ENCODE data around the gene LAPTM5. TPM values are rescaled to one million over a fixed set of nuclear protein-coding genes. Genes with fewer than 3 reads are reported as not detected.
"Not testable (repeated sequence)": the region's sequence is repeated elsewhere in the genome, so short reads cannot be mapped to it uniquely, and the experiment has no call there.

The LAPTM5 gene
- total RNA-seq, 1 donor from 2014 or later = 424 TPM

DNA sequence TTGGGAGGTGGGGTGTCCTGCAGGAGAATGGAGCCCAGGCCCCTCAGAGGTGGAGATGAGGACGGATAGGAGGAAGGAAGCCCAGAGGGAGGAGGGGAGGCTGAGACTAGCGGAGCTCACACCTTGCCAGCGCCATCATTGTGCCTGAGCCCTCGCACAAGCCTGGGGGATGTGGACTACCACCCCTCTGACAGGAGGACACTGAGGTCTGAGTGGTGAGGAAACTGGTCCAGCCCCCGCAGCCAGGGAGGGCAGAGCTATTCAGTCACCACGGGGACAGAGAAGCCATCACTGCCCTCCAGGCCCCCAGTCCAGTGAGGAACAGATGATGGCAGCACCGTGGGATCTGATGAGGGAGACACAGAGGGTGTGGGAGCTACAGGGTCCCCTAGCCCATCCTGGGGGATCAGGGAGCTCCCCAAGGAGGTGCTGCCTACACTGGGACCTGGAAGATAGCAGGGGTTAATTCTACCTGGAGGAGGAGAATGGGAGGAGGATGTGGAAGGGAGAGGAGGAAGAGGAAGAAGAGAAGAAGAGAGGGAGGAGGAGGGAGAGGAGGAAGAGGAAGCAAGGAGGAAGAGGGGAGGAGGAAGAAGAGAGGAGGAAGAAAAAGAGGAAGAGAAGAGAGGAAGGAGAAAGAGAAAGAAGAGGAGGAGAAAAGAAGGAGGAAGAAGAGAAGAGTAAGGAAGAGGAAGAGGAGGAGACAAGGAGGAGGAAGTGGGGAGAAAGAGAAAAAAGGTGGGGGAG is 65.2 kb downstream of the LAPTM5 start:
- TF ChIP-seq, protein P1, sequence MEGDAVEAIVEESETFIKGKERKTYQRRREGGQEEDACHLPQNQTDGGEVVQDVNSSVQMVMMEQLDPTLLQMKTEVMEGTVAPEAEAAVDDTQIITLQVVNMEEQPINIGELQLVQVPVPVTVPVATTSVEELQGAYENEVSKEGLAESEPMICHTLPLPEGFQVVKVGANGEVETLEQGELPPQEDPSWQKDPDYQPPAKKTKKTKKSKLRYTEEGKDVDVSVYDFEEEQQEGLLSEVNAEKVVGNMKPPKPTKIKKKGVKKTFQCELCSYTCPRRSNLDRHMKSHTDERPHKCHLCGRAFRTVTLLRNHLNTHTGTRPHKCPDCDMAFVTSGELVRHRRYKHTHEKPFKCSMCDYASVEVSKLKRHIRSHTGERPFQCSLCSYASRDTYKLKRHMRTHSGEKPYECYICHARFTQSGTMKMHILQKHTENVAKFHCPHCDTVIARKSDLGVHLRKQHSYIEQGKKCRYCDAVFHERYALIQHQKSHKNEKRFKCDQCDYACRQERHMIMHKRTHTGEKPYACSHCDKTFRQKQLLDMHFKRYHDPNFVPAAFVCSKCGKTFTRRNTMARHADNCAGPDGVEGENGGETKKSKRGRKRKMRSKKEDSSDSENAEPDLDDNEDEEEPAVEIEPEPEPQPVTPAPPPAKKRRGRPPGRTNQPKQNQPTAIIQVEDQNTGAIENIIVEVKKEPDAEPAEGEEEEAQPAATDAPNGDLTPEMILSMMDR (IDR thresholded peaks at IDR 0.05) = no peak
- DNase-seq (peak; percentile 52), ATAC-seq (no peak)
- no peak overlapping the region for H3K27ac ChIP-seq
- no peak overlapping the region for H3K4me3 ChIP-seq
- intact Hi-C loops (cut with DNase I) = no loop called here
- H3K27me3 ChIP-seq = no peaks in the 10 kb centered on the region
- no peaks in the 10 kb centered on the region for H3K9me3 ChIP-seq
- H3K36me3 ChIP-seq = no peaks in the 10 kb centered on the region
- no peaks in the 10 kb centered on the region for H3K4me1 ChIP-seq

DNA sequence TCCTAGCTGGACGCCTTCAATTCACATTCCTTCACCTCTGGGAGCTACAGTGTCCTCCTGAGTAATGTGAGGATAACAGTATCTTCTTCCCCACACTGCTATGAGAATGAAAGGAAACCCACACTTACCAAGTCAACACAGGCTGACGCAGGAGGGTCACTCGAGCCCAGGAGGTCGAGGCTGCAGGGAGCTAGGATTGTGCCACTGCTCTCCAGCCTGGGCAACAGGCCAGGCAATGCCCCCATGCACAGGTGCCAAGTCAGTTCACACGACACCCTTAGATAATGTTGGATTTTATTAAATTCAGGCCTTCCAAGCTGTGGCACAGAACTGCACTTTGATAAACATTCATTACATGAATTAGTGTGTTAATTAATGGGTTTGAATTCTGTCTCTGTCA is 66.1 kb downstream of the LAPTM5 start:
- TF ChIP-seq, protein P1 (IDR thresholded peaks at IDR 0.05) = no peak
- DNase-seq = peak; percentile 40
- Histone ChIP-seq H3K36me3 (no peaks in the 10 kb centered on the region), H3K4me1 (no peaks in the 10 kb centered on the region), H3K9me3 (no peaks in the 10 kb centered on the region), H3K27ac (no peak overlapping the region), H3K27me3 (no peaks in the 10 kb centered on the region), H3K4me3 (no peak overlapping the region)
- ATAC-seq = no peak
- intact Hi-C loops (cut with DNase I) = no loop called here

DNA sequence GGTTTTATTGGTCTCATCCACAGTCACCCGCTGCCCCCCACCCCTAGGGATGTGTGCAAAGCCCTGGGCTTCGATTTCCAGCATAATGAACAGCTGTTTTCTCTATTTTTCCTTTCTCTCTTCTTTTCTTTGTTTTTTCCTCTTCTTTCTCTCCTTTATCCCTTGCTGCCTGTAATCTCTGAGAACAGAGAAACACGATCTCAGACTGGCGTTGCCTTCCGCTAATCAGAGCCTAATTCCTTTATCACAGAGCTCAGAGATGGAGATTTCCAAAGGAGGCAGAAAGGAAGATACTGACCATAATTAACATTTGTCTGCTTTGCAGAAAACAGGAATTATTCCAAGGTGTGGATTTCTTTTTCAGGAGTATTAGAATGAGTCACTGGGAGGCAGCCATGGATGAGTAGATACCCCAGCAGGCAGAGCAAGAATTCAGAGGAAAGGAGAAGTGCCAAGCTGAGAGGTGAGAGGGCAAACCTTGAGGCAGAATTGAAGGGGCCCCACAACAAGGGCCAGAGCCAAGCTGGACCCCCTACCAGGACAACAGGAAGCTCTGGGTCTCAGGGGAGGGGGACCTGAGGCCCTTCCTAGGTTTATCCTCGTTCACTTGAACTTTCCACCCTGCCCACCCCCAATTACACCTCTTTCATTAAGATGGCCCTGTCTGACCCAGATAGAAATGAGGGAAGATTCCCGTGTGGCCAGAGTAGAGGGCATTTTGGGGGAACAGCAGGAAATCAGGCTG is 67.5 kb downstream of the LAPTM5 start:
- Histone ChIP-seq H3K4me1 (no peaks in the 10 kb centered on the region), H3K9me3 (no peaks in the 10 kb centered on the region), H3K27me3 (peaks cover 14% of the 10 kb centered on the region), H3K36me3 (no peaks in the 10 kb centered on the region), H3K27ac (no peak overlapping the region), H3K4me3 (no peak overlapping the region)
- ATAC-seq (no peak), DNase-seq (peak; percentile 35)
- intact Hi-C loops (cut with DNase I) = no loop called here
- TF ChIP-seq, protein P1 (IDR thresholded peaks at IDR 0.05) = no peak

DNA sequence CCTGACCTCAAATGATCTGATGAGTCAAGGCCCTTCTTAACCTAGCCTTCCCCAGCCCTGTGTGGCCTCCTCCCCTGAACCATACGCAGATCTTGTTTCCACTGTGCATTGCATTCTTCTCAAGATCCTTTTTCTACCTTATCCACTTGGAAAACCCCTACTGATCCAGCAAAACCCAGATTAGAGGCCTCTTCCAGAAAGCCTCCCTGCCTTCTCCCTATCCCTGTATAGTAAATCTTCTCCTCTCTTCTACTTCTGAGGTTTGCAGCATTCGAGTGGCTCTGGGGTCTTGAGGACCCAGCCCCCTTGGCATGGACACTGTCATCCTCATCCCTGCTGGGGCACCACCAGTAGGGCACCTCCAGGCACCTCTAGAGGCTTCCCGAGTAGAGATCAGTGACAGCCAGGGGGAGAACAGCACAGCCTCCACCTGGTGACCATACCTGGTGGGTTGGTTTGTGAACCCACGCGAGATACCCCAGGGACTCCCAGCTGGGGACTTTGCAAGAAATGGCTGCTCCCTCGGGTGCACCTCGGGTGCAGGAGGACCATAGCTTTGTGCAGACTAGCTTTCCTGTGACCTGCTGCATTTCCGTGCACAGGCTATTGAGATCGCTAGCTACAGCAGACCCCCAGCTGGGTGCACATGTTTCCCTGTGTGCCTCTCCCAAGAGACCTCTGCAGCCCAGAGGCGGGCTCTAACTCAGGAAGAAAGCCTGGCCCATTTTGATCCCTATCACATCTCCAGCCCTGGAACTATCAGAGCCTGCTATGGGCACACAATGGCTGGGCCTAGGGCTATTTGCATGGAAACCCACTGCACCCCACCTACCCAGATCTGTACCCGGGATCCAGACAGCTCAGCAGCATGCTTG is 68.4 kb downstream of the LAPTM5 start:
- Histone ChIP-seq H3K4me3 (no peak overlapping the region), H3K27ac (no peak overlapping the region), H3K27me3 (peaks cover 23% of the 10 kb centered on the region), H3K36me3 (no peaks in the 10 kb centered on the region), H3K4me1 (no peaks in the 10 kb centered on the region), H3K9me3 (no peaks in the 10 kb centered on the region)
- TF ChIP-seq, protein P1 (IDR thresholded peaks at IDR 0.05) = no peak
- intact Hi-C loops (cut with DNase I) = no loop called here
- ATAC-seq (no peak), DNase-seq (peak; percentile 40)

DNA sequence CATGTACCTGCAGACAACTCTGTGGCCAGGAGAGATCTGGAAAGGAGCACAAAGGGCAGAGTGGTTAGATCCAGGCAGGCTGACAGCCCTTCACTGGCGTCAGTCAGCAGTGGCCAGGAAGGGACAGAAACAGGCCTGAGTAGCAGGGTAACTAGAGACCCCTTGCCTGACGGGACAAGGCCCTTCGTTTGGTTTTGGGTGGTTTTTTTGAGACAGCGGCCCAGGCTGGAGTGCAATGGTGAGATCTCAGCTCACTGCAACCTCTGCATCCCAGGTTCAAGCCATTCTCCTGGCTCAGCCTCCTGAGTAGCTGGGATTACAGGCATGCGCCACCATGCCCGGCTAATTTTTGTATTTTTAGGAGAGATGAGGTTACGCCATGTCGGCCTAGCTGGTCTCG is 69.1 kb downstream of the LAPTM5 start:
- H3K27ac ChIP-seq; H3K36me3 ChIP-seq; intact Hi-C loops (cut with DNase I); ATAC-seq; H3K9me3 ChIP-seq; H3K4me1 ChIP-seq; H3K4me3 ChIP-seq: not testable (repeated sequence)
- H3K27me3 ChIP-seq = peaks cover 29% of the 10 kb centered on the region
- peak; percentile 42 for DNase-seq
